ENCODE measurements around the gene TSPYL2. TPM values are rescaled to one million over a fixed set of nuclear protein-coding genes. Genes with fewer than 3 reads are reported as not detected.

The TSPYL2 gene
- total and polyA plus RNA-seq, 4 experiments from 2014 or later, result 10.0 to 163 (median 91.7) TPM

GRCh38 chrX:53087388-53087831 is 5.2 kb downstream of the TSPYL2 start:
- DNase-seq, result no peak
- peak overlapping the region; percentile 90 for H3K27ac ChIP-seq (ENCODE audit: low read depth, low read length)
- POLR2A ChIA-PET (ENCODE audit: partially characterized antibody), result interaction anchor here (1.4 kb wide), 1 partner anchor 16 kb away, joined by 6 read pairs; no protein-coding TSS in a partner anchor

GRCh38 chrX:53088136-53088974 is 6.2 kb downstream of the TSPYL2 start:
- DNase-seq, result peak; percentile 80 to 92 (median 84)
- H3K4me1 Mint-ChIP-seq, result peaks cover 32 to 62% (median 38%) of the 10 kb centered on the region in 4 donors
- peak overlapping the region; percentile 17 to 47 for H3K4me3 ChIP-seq (ENCODE audit: low read length in 2 of 2)
- H3K27me3 ChIP-seq (ENCODE audit: insufficient read depth, low read length), result no peaks in the 10 kb centered on the region
- intact Hi-C loops (cut with micrococcal nuclease), result no loop called here
- peaks cover 27% of the 10 kb centered on the region for H3K4me1 ChIP-seq (ENCODE audit: insufficient read depth, low read length)
- peak overlapping the region; percentile 98 to 100 (median 99) for H3K27ac Mint-ChIP-seq
- POLR2A ChIA-PET (ENCODE audit: partially characterized antibody), result interaction anchor here (1.0 to 1.4 kb wide), 4 partner anchors 8 to 137 kb away, joined by 3 to 16 read pairs (median 4); partner anchors contain the start of gene KDM5C
- peak overlapping the region; percentile 90 for H3K27ac ChIP-seq (ENCODE audit: low read depth, low read length)
- CTCF ChIA-PET (ENCODE audit: partially characterized antibody), result interaction anchor here (0.8 to 3.8 kb wide), 3 partner anchors 8 to 17 kb away, joined by 3 to 33 read pairs (median 4); no protein-coding TSS in a partner anchor
- H3K27me3 Mint-ChIP-seq, result no peaks in the 10 kb centered on the region
- peaks cover 17% of the 10 kb centered on the region for H3K36me3 ChIP-seq (ENCODE audit: insufficient read depth, low read length)
- peaks cover 0 to 5% (median 0%) of the 10 kb centered on the region in 8 donors for H3K9me3 Mint-ChIP-seq
- H3K4me3 Mint-ChIP-seq, result peak overlapping the region; percentile 88 to 97 (median 93)
- peaks cover 30 to 49% of the 10 kb centered on the region in 2 donors for H3K36me3 Mint-ChIP-seq
- H3K9me3 ChIP-seq (ENCODE audit: control insufficient read depth in 1 of 2, low read length in 2 of 2), result no peaks in the 10 kb centered on the region

More at GRCh38 chrX:53087388-53087831, 5.2 kb downstream of the TSPYL2 start:
- Histone ChIP-seq H3K36me3 (ENCODE audit: insufficient read depth, low read length) (peaks cover 17% of the 10 kb centered on the region), H3K4me3 (ENCODE audit: low read length in 2 of 2) (no peak overlapping the region), H3K9me3 (ENCODE audit: control insufficient read depth in 1 of 2, low read length in 2 of 2) (no peaks in the 10 kb centered on the region), H3K4me1 (ENCODE audit: insufficient read depth, low read length) (peaks cover 30% of the 10 kb centered on the region), H3K27me3 (ENCODE audit: insufficient read depth, low read length) (no peaks in the 10 kb centered on the region)
- intact Hi-C loops (cut with micrococcal nuclease), result no loop called here
- CTCF ChIA-PET (ENCODE audit: partially characterized antibody), result interaction anchor here (0.5 to 0.9 kb wide), 2 partner anchors 15 to 94 kb away, joined by 3 to 4 read pairs; no protein-coding TSS in a partner anchor
- H3K4me1 Mint-ChIP-seq, result peaks cover 32 to 64% (median 39%) of the 10 kb centered on the region in 4 donors
- H3K9me3 Mint-ChIP-seq, result peaks cover 0 to 5% (median 0%) of the 10 kb centered on the region in 8 donors
- H3K36me3 Mint-ChIP-seq, result peaks cover 30 to 54% of the 10 kb centered on the region in 2 donors
- H3K27ac Mint-ChIP-seq, result peak overlapping the region; percentile 62 to 100 (median 88)
- no peaks in the 10 kb centered on the region for H3K27me3 Mint-ChIP-seq
- peak overlapping the region in 4 of 8 donors; percentile 1 to 95 (median 64) for H3K4me3 Mint-ChIP-seq

GRCh38 chrX:53089224-53089842 is 7.2 kb downstream of the TSPYL2 start:
- Mint-ChIP-seq H3K36me3 (peaks cover 29 to 41% of the 10 kb centered on the region in 2 donors), H3K4me1 (peaks cover 23 to 61% (median 30%) of the 10 kb centered on the region in 4 donors), H3K9me3 (peaks cover 0 to 2% (median 0%) of the 10 kb centered on the region in 8 donors), H3K27me3 (no peaks in the 10 kb centered on the region), H3K27ac (peak overlapping the region; percentile 98 to 100 (median 99)), H3K4me3 (peak overlapping the region; percentile 88 to 97 (median 93))
- peaks cover 12% of the 10 kb centered on the region for H3K36me3 ChIP-seq (ENCODE audit: insufficient read depth, low read length)
- intact Hi-C loops (cut with micrococcal nuclease), result loop anchor here (1.0 kb wide), 1 partner anchor 18 kb away; no protein-coding TSS in a partner anchor
- POLR2A ChIA-PET (ENCODE audit: partially characterized antibody), result interaction anchor here (0.6 to 1.4 kb wide), 4 partner anchors 9 to 18 kb away, joined by 3 to 16 read pairs (median 4); no protein-coding TSS in a partner anchor
- H3K27me3 ChIP-seq (ENCODE audit: insufficient read depth, low read length), result no peaks in the 10 kb centered on the region
- peak overlapping the region; percentile 90 for H3K27ac ChIP-seq (ENCODE audit: low read depth, low read length)
- no peaks in the 10 kb centered on the region for H3K9me3 ChIP-seq (ENCODE audit: control insufficient read depth in 1 of 2, low read length in 2 of 2)
- DNase-seq, result peak in 4 of 5 donors; percentile 54 to 62 (median 56)
- H3K4me1 ChIP-seq (ENCODE audit: insufficient read depth, low read length), result peaks cover 17% of the 10 kb centered on the region
- CTCF ChIA-PET (ENCODE audit: partially characterized antibody), result interaction anchor here (0.8 to 3.8 kb wide), 4 partner anchors 9 to 18 kb away, joined by 3 to 33 read pairs (median 4); no protein-coding TSS in a partner anchor
- peak overlapping the region; percentile 17 to 47 for H3K4me3 ChIP-seq (ENCODE audit: low read length in 2 of 2)

GRCh38 chrX:53089925-53090324 is 7.8 kb downstream of the TSPYL2 start:
- no peak for DNase-seq
- POLR2A ChIA-PET (ENCODE audit: partially characterized antibody), result interaction anchor here (0.6 to 1.3 kb wide), 2 partner anchors 8 to 18 kb away, joined by 4 read pairs; partner anchors contain the start of gene TSPYL2
- Histone ChIP-seq H3K9me3 (ENCODE audit: control insufficient read depth in 1 of 2, low read length in 2 of 2) (no peaks in the 10 kb centered on the region), H3K4me1 (ENCODE audit: insufficient read depth, low read length) (peaks cover 16% of the 10 kb centered on the region), H3K4me3 (ENCODE audit: low read length in 2 of 2) (no peak overlapping the region), H3K27ac (ENCODE audit: low read depth, low read length) (no peak overlapping the region), H3K36me3 (ENCODE audit: insufficient read depth, low read length) (peaks cover 11% of the 10 kb centered on the region), H3K27me3 (ENCODE audit: insufficient read depth, low read length) (no peaks in the 10 kb centered on the region)
- Mint-ChIP-seq H3K9me3 (peaks cover 0 to 2% (median 0%) of the 10 kb centered on the region in 8 donors), H3K36me3 (peaks cover 23 to 35% of the 10 kb centered on the region in 2 donors), H3K27me3 (no peaks in the 10 kb centered on the region), H3K4me1 (peaks cover 24 to 62% (median 31%) of the 10 kb centered on the region in 4 donors), H3K4me3 (no peak overlapping the region), H3K27ac (no peak overlapping the region)
- CTCF ChIA-PET (ENCODE audit: partially characterized antibody), result interaction anchor here (1.0 to 3.8 kb wide), 2 partner anchors 9 to 19 kb away, joined by 3 to 33 read pairs; no protein-coding TSS in a partner anchor
- intact Hi-C loops (cut with micrococcal nuclease), result loop anchor here (1.0 to 5.0 kb wide), 3 partner anchors 19 to 952 kb away; partner anchors contain the start of gene PHF8

GRCh38 chrX:53091354-53091753 is 9.2 kb downstream of the TSPYL2 start:
- H3K4me3 Mint-ChIP-seq, result no peak overlapping the region
- Histone ChIP-seq H3K4me1 (ENCODE audit: insufficient read depth, low read length) (peaks cover 17% of the 10 kb centered on the region), H3K27ac (ENCODE audit: low read depth, low read length) (no peak overlapping the region), H3K9me3 (ENCODE audit: control insufficient read depth in 1 of 2, low read length in 2 of 2) (no peaks in the 10 kb centered on the region), H3K27me3 (ENCODE audit: insufficient read depth, low read length) (no peaks in the 10 kb centered on the region), H3K36me3 (ENCODE audit: insufficient read depth, low read length) (no peaks in the 10 kb centered on the region), H3K4me3 (ENCODE audit: low read length in 2 of 2) (no peak overlapping the region)
- peaks cover 15 to 58% (median 31%) of the 10 kb centered on the region in 4 donors for H3K4me1 Mint-ChIP-seq
- peaks cover 0 to 2% (median 0%) of the 10 kb centered on the region in 8 donors for H3K9me3 Mint-ChIP-seq
- no peaks in the 10 kb centered on the region for H3K27me3 Mint-ChIP-seq
- no peak for DNase-seq
- intact Hi-C loops (cut with micrococcal nuclease), result loop anchor here (5.0 kb wide), 2 partner anchors 131 to 951 kb away; partner anchors contain the start of gene PHF8
- ChIA-PET CTCF (ENCODE audit: partially characterized antibody) (interaction anchor here (3.8 kb wide), 1 partner anchor 20 kb away, joined by 33 read pairs; no protein-coding TSS in a partner anchor), POLR2A (ENCODE audit: partially characterized antibody) (no interaction called here)
- no peak overlapping the region for H3K27ac Mint-ChIP-seq
- peaks cover 10 to 22% of the 10 kb centered on the region in 2 donors for H3K36me3 Mint-ChIP-seq

GRCh38 chrX:53093177-53093655 is 11.0 kb downstream of the TSPYL2 start:
- Mint-ChIP-seq H3K27me3 (no peaks in the 10 kb centered on the region), H3K9me3 (peaks cover 0 to 2% (median 0%) of the 10 kb centered on the region in 8 donors), H3K4me3 (peak overlapping the region; percentile 84 to 93 (median 89)), H3K27ac (peak overlapping the region; percentile 87 to 92 (median 91)), H3K36me3 (peaks cover 0 to 9% of the 10 kb centered on the region in 2 donors), H3K4me1 (peaks cover 12 to 43% (median 24%) of the 10 kb centered on the region in 4 donors)
- no peaks in the 10 kb centered on the region for H3K27me3 ChIP-seq (ENCODE audit: insufficient read depth, low read length)
- no peaks in the 10 kb centered on the region for H3K36me3 ChIP-seq (ENCODE audit: insufficient read depth, low read length)
- H3K27ac ChIP-seq (ENCODE audit: low read depth, low read length), result peak overlapping the region; percentile 55
- POLR2A ChIA-PET (ENCODE audit: partially characterized antibody), result no interaction called here
- no peaks in the 10 kb centered on the region for H3K9me3 ChIP-seq (ENCODE audit: control insufficient read depth in 1 of 2, low read length in 2 of 2)
- DNase-seq, result peak; percentile 69 to 81 (median 70)
- intact Hi-C loops (cut with micrococcal nuclease), result loop anchor here (1.0 to 5.0 kb wide), 5 partner anchors 11 to 949 kb away; partner anchors contain the start of genes PHF8 and TSPYL2
- CTCF ChIA-PET (ENCODE audit: partially characterized antibody), result no interaction called here
- peak overlapping the region; percentile 18 to 58 for H3K4me3 ChIP-seq (ENCODE audit: low read length in 2 of 2)
- peaks cover 9% of the 10 kb centered on the region for H3K4me1 ChIP-seq (ENCODE audit: insufficient read depth, low read length)
